Effector CD4-positive, alpha-beta T cell (primary cell): ENCODE results near the gene CCDC57.
"Not testable (repeated sequence)": the region's sequence is repeated elsewhere in the genome, so short reads cannot be mapped to it uniquely, and the experiment has no call there.

ENCODE experiments used
- DNase-seq: peaks from one replicate; pipeline ENCODE4 v3.0.0-alpha.2; 2020

Gene CCDC57

DNA sequence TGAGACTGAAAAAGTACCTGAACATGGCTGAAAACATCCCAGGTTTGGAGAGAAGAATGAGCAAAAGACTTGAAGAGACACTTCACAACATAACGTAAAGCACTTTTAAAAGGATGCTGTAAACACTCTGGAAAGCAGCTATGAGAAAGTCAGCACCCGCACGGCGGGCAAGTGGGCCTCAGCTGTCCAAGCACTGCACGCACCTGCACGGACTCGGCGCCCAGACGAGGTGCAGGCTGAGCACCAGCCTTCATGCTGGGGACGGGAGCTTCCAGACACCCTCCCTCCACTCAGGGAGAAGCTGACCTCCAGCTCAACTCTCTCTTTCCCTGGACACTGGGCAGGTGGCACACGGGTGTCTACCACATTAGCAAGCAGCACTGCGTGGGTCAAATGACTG is 13.1 kb downstream of the CCDC57 start:
- no peak for DNase-seq

DNA sequence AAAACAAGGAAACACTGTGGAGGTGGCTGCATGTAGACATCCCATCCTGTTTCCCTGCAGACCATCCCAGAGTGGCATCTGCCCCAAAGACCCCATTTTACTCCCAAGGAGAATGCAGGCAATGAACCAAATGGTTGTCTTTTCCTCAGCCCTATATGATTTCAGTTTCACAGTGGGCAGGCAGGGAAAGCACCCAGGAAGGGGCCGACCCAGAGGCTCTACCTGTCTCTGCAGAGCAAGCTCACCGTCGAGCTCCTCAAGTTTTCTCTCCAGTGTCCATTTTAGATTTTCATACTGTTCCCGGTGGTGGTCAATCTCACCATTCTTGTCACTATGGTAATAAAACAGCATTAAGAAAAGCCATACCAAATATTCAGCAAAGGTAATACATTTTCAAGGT is 14.6 kb downstream of the CCDC57 start:
- DNase-seq, result no peak

DNA sequence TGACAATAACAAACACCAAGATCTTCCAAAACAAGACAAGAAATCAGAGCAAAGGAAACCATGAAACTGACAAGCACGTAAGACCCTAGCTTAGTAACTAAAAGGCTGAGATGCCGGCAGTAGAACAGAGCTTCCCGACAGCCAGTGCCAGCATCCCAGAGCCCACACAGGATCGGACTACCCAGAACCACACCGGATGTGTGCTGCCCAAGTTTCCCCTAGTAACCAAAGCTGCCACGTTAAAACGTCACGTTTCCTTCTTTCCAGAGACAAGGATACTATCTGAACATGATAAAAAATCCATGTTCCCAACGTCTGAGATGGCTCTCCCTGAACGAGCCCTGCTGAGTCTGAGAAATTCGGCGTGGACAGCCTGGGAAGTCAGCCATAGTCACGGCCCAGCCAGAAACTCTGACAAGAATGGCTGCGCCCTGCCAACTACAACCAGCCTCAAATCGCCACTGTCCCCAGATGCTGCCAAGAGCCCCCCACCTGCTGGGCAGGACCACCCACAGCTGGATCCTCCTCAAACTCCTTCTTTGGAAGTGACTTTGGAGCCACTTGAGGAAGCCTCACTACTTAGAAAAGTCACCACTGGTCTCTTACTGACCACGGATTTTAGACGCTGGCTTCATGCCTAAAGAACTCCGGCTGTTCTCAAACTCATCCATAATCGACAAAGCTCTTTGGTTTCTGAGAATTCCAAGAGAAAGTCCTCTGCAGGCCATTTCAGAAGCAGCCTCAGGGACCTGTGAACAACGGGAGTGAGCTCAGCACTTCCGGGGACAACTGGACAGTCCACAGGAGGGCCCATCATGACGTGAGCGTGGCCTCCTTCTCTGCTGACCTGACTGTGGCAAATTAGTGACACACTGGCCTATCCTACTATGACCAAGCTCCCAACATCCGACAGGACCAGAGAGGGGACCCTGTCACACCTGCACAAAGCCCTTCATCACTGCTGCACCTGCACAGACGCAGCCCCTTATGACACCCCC is 16.7 kb downstream of the CCDC57 start:
- DNase-seq, result no peak

DNA sequence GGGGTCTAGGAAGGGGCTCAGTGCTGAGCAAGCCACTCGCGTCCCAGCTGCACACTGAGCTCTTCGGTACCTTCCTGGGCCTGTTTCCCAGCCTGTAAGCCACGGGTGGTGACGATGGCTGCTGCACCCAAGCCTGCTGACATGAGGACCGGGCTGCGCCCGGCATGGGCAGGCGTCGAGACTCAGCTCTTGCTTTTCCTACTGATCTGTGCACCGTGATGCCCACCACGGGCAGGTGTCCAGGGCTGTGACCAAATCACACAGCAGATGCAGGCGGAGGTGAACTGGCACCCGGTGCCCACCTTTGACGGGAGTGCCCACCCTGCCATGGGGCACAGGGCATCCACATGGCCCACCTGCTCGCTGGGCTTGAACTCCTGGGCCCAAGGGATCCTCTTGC is 17.9 kb downstream of the CCDC57 start:
- no peak for DNase-seq

DNA sequence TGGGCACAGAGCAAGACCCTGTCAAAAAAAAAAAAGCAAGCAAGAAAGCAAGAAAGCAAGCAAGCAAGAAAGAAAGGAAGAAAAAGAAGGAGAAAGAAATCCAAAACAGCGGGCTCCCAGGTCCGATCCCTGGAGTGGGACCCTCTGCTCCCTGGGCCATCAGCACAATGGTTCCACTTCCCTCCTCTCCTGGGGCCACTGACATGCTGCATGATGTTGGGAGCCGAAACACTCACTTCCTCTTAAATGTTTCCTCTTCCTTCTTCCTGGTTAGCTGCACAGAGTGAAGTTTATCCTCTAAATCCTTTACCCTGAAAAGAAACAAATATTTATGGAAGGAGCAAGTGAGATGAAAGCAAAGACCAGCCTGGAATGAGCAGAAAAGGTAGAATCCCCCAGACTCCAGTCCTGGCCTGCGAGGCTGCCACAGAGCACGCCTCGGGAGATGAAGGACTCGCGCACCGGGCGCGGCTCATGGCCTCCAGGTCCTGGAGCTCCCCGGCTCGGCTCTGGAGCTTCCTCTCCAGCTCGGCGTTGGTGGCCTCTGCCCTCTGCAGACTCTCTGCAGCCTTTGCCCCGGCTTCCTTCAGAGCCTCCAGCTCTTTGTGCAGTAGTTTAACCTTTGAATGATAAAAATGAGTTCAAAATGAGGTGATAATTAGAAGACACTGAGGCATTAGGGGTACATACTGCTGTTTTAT is 19.0 kb downstream of the CCDC57 start:
- DNase-seq, result no peak

DNA sequence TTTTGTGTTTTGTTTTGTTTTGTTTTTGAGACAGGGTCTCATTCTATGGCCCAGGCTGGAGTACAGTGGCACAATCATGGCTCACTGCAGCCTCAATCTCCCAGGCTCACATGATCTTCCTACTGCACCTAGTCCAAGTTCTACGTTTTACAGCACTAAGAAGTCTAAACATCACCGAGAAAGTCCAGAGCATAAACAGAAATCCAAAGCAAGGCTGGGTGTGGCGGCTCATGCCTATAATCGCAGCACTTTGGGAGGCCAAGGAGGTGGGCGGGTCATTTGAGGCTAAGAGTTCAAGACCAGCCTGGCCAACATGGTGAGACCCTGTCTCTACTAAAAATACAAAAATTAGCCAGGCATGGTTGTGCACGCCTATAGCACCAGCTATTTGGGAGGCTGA is 19.6 kb downstream of the CCDC57 start:
- not testable (repeated sequence) for DNase-seq

DNA sequence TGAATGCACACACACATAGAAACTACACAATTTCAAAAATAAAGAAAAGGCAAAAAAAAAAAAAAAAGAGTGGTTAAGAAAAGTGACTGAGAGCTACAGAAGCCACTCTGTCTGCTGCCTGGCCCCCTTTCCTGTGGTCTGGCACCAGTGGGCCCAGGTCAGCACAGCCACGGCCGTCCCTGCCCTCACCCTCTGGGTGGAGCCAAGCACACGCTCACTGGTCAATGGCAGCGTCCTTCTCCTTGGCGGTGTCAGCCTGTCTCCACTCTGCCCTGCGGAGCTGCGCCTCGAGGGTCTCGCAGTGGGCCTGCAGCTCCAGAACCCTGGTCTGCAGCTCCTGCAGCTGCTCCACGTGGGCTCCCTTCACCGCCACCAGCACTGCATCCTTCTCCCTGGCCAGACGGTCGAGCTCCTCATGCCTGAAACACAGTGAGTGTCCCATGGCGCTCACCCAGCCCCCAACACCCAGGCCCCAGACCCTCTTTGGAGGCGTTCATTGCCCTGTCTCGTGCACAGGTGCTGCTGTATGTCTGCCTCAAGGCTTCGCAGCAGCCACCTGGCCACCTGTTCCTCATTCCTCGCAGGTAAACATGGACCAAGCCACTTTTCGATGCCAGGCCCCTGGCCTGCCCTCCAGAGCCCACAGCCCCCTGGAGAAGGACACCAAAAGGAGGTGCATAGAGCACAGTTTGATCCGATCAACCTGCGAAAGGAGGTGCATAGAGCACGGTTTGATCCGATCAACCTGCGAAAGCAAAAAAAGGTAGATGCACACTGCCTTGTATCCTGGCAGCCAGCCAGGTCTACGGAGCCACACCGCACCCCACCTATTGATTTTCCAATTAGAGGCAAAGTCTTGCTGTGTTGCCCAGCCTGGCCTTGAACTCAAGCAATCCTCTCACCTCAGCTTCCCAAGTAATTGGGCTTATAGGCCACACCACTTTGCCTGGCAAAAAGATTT is 24.4 kb downstream of the CCDC57 start:
- DNase-seq, result no peak

DNA sequence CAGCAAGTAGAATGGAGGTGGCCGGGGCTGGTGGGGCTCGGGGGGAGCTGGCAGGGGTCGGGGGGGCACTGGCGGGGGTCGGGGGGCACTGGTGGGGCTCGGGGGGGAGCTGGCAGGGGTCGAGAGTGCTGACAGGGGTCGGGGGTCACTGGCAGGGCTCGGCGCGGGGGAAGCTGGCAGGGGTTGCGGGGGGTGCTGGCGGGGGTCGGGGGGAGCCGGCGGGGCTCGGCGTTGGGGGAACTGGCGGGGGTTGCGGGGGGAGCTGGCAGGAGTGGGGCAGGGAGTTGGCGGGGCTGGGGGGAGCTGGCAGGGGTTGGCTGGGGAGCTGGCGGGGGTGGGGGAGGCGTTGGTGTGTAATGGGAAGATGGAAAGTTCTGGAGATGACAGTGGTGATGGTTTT is 25.1 kb downstream of the CCDC57 start:
- DNase-seq, result no peak

DNA sequence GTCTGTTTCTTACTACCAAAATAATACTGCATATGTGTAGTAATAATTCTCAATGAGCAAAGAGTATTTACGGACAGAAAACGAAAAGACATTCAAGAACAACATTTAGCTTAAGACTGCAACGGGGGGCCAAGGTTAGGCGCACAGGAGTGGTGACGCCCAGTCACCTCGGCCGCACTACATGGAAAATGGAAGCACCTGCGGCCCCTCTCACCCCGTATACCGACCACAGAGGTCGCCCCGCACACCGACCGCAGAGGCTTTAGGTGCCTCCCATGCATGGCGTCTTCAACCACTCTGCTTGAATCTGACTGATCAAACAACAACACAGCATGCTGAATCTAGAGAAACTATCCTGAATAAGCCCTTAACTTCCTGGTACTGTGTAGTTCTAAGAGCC is 26.4 kb downstream of the CCDC57 start:
- DNase-seq, result no peak

DNA sequence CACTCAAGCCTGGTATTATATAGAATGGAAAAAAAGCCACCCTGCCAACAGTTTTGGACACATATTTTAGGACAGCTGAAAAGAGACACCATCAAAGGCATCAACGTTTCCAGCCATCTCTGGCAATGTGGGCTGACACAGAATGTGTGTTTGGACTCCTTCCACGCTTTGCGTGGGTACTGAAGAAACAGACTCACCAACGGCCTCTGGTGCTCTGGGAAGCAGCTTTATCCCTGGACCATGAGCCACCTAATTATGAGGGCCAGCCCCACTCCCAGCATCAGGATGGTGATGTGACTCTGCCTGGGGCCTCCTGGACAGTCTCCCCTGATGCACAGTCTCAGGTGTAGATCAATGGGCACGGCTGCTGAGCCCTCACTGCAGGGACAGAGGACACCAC is 27.9 kb downstream of the CCDC57 start:
- DNase-seq, result no peak

DNA sequence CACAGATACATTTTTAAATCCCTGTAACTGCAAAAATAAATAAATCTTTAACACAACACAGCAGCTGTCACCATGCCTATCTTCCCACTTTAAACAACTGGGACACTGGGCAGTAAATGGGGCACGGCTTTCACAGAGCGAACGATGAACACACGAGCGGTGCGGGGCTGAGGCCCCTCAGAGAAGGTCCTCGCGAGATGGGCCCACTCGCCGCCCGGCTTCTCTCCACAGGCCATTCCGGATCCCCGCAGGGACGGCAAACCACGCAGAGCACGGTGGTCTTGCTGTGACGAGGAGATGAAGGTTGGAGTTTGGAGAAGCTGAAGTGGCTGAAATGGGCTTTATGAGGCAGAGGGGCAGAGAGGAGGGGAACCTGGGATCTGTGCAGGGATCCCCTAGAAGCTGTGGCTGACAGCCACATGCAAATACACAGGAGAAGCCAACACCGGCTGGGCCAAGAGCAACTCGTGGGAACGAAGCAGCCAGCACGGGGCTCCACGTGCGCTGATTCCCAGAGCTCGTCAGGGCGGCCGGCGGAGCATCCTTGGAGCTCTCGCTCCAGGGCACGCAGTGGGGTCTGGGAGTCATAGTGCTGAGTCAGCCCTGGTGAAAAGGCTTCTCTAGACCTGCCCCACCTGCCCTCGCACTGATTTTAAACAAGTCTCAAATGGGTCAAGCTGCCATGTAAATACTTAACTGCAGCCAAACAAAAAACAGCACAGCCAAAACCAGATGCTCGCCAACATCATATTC is 31.7 kb downstream of the CCDC57 start:
- DNase-seq, result no peak

DNA sequence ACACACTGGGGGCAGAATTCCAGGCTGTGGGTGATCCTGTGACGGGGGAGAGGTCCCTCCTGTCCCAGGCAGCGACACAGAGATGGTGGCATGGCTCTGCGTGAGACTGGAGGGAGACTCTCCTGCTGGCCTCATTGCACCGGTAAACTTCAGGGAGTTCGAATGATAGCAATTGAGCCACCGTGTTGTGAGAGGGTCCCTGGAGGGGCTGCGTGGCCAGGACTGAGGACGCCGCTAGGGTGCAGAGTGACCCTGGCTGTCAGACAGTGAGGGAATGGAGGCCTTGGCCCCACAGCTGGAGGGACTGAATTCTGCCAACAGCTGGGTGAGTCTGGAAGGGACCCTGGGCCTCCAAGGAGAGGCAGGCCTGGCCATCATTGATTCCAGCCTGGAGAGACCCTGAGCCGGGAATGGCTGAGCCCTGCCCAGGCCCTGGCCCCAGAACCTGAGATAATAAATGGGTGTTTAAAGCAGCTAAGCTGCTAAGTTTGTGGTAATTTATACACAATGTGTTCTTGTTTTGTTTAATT is 32.6 kb downstream of the CCDC57 start:
- DNase-seq, result no peak

DNA sequence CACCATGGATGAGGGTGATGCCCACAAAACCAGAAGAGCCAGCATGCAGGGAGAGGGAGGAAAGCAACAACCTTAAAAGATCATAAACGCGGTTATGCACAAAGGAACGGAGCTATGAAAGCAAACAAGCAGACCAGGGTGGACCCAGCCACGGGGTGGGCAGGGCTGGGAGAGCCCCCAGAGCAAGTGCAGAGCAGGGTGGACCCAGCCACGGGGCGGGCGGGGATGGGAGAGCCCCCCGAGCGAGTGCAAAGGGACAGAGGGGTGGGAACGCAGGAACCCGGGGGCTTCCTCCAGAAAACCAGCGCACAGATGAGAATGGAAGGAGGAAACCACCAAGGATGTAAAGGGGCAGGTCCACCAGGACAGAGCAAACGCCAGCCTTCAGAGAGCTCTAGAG is 33.2 kb downstream of the CCDC57 start:
- DNase-seq, result no peak

DNA sequence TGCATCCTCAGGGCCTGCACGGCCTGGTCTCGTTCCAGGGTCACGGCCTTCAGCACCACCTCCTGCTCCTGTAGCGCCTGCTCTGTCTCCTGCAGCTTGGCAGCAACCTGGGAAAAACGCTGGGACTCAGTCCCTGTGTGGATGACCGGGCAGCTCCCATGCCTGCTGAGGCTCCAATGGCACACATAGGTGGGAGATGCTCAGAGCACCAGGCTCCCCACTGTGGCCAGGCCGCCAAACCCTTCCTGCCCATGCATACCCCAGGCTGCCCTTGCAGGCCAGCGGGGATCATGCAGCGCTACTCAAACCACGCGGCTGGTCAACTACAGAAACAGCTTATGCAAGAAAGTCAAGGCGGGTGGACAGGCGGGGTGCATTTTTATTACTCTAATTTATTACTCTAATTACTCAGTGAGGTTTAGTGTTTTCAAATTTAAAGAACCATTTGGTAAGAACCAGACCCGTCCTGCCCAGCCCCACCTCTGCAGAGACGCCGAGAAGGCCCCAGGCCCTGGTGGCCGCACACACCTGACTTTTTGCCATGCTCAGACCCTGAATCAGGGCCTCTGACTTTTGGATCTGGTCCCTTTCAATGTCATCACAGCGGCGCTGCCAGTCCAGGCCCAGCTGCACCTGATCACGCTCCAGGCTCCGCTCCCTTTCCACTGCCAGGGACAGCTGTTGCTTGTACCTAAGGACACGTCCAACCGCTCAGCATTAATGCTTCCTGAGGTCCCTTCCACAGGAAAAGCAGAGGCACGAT is 34.0 kb downstream of the CCDC57 start:
- no peak for DNase-seq

DNA sequence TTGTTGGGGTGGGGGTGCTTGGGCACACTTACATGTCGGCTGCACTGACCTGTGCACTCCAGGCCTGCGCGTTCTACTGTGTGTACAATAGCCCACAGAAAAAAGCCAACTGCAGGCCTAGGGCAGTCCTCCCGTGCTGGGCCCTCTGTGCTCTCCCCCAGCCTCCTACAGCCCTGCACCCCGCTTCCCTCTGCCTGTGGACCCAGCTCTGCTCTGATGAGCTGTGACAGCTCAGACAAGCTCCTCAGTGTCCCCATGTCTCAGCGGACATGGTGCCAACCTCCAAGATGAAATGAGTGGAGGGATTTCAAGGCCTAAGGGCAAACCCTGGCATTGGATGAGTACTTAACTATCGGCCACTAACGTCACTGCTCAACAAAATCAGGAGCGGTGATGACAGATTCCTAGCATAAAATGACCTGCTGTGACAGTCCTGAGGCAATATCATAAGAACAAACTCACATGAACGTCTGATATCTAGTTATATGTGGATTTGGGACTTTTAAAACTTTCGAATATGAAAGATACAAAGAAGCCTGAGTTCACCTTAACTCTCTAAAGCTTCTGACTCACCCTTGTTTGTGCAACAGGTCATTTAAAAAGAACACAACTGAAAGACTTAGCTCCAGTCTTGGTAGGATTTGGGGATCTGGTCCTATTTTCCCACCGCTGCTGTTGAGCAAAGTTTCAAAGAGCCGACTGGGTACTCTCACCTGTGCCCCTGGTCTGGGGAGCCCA is 34.7 kb downstream of the CCDC57 start:
- no peak for DNase-seq

DNA sequence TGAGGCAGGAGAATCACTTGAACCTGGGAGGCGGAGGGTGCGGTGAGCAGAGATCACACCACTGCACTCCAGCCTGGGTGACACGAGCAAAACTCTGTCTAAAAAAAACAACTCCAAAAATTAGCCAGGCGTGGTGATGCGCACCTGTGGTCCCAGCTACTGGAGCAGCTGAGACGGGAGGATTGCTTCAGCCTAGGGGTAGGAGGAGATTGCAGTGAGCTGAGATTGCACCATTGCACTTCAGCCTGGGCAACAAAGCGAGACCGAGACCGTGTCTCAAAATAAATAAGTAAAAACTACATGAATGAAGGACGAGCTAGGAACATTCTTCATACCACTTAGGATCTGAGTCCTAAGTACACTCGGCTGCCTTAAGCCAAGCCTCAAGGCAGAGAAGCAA is 35.4 kb downstream of the CCDC57 start:
- no peak for DNase-seq

DNA sequence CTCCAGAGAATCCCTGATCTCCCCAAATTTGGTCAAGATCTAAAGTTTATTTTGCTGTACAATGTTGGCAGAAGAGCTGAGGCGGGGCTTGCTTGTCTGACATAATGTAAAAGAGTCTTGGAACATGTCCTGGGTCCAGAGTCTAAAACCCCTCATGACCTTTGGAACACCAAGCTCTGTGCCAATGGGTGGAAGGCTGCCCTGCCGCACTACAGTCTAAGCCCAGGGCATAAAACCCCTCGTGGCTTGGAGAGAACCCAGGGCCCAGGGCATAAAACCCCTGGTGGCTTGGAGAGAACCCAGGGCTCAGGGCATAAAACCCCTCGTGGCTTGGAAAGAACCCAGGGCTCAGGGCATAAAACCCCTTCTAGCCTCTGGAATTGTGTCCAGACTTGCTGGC is 36.7 kb downstream of the CCDC57 start:
- DNase-seq, result no peak

DNA sequence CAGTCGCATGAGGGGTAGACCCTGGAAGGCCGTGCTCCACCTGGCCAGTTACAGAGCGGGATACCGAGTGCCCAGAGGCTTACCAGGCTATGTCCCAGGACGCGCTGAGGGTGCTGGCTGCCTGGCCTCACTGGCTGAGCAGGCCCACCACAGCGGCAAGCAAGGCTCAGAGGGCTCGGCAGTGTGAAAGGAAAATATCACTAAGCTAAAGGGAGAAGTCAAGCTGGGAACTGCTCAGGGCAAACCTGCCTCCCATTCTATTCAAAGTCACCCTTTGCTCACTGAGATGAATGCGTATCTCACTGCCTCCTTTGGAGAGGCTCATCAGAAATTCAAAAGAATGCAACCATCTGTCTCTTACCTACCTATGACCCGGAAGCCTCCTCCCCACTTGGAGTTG is 37.4 kb downstream of the CCDC57 start:
- no peak for DNase-seq

DNA sequence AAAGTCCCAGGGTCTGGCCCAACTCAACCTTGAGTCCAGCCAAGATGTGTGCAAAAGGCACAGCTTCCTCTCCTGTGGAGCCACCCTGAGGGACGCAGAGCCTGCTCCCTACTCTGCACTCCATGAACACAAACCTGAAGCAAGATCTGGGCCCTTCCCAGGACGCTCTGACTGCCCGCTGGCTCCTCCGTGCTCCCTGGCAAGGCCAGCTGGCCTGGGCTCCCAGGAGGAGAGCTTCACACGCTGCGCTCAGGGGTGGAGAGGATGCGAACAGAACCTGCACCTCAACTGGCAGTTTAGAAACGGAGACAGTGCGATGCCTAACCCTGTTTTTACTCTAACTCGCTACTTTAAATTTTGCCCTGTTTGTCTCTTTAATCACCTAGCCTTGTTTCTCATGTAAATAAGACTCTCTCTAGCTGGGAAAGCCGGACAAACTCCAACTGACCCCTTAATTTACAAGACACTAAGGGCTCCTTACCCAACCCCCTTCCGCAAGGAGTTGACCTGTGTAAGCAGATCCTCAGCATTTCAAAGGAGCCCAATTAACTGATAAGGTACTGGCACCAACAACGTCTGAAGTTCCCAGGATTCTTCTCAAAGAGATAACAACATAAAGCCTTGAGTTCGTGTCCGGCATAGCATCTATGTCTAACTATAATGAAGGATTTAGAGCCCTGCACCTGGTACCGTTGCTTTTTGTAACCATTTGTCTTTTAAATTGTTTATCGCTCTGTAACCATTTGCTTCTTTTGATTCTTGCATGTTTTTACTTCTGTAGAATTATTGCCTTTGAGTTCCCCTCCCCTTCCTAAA is 38.4 kb downstream of the CCDC57 start:
- DNase-seq, result not testable (repeated sequence)
